HEK293 (cell line): Measurements from ENCODE around the gene GAS2L2.

Source experiments
- CTCF ChIP-seq: fragments of 450-650 bp; formaldehyde crosslinking; IDR thresholded peaks from 2 replicates; pipeline ENCODE4 v1.5.1; 2016; ENCODE audit warnings: missing biosample characterization, missing genetic modification characterization
- PRDM10 ChIP-seq: fragments of 450-650 bp; formaldehyde crosslinking; IDR thresholded peaks from 2 replicates; pipeline ENCODE4 v1.5.1; 2016; ENCODE audit warnings: missing biosample characterization, missing genetic modification characterization
- REST ChIP-seq: fragments of 450-650 bp; formaldehyde crosslinking; IDR thresholded peaks from 2 replicates; pipeline ENCODE4 v1.5.1; 2016; ENCODE audit warnings: missing biosample characterization, missing genetic modification characterization
- SP2 ChIP-seq: fragments of 450-650 bp; formaldehyde crosslinking; IDR thresholded peaks from 2 replicates; pipeline ENCODE4 v1.5.1; 2016; ENCODE audit warnings: missing biosample characterization, missing genetic modification characterization
- ZBTB10 ChIP-seq: fragments of 450-650 bp; formaldehyde crosslinking; IDR thresholded peaks from 2 replicates; pipeline ENCODE4 v1.5.1; 2016; ENCODE audit warnings: missing biosample characterization, missing genetic modification characterization
- ZFP41 ChIP-seq: fragments of 450-650 bp; formaldehyde crosslinking; IDR thresholded peaks from 2 replicates; pipeline ENCODE4 v1.5.1; 2016; ENCODE audit warnings: missing biosample characterization, missing genetic modification characterization, borderline replicate concordance
- ZNF223 ChIP-seq: fragments of 450-650 bp; formaldehyde crosslinking; IDR thresholded peaks from 2 replicates; pipeline ENCODE4 v1.5.1; 2016; ENCODE audit warnings: missing biosample characterization, missing genetic modification characterization
- ZNF292 ChIP-seq: fragments of 450-650 bp; formaldehyde crosslinking; IDR thresholded peaks from 2 replicates; pipeline ENCODE4 v1.5.1; 2016; ENCODE audit warnings: low read depth, missing biosample characterization, missing genetic modification characterization, borderline replicate concordance

- TF ChIP-seq CTCF (tag by site-specific recombination) (no peak), ZBTB10 (tag by site-specific recombination) (no peak), ZNF223 (tag by site-specific recombination) (no peak), PRDM10 (no peak), SP2 (tag by site-specific recombination) (no peak), ZNF292 (tag by site-specific recombination) (no peak), REST (tag by site-specific recombination) (no peak), ZFP41 (tag by site-specific recombination) (no peak)
These were observed 18.6 kb downstream of the GAS2L2 start for GRCh38 chr17:35734396-35734795.
